ENCODE results near the gene ABR. TPM values are rescaled to one million over a fixed set of nuclear protein-coding genes. Genes with fewer than 3 reads are reported as not detected.

The ABR gene
- total and polyA plus RNA-seq, 5 donors from 2014 or later = 13.2 to 116 (median 18.3) TPM

DNA sequence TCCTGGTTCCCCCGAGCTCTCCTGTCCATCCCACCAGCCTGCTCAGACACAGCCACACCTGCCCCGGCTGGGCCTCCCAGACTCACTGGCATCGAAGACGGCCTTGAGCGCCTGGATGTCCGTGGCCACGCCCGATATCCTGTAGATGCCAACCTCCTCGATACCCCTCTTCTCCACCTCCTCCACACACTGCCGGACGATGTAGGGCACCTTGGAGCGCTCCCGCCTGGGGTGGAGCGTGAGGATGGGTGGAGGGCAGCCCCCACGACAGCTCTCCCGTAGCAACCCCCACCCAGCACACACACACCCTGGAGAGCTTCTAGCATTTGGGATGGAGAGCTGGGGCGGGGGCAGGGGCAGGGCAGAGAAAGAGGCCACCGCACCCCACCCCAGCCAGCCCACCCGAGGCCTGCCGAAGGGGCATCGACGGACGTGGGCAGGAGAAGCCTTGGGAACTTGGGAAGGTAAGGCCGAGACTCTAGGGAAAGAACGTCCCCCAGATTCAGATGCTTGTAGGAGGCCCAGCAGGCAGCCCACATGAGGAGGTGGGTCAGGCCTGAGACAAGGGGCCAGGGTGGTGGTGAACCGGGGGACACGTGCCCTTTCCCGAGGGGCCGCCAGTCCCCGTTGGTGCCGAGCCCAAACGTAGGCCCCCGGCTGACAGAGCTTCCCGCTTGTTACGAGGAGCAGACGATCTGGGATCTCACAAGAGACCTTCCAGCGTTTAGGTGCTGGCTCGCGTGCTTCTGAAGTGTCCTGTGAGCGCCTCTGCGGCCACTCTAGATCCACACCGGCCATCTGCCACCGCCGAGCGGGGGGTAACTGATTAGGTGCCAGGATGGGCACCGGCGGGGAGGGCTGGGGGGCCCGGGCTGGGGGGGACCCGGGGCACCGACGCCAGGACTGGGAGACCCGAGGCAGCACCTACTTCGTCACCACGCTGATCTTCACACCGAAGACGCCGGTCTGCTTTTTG is 167.7 kb downstream of the ABR start:
- H3K9me3 ChIP-seq (ENCODE audit: control insufficient read depth in 2 of 2, low read length in 2 of 2) = no peaks in the 10 kb centered on the region
- DNase-seq = no peak
- H3K4me3 ChIP-seq (ENCODE audit: low read depth, low read length) = no peak overlapping the region
- H3K9me3 Mint-ChIP-seq = no peaks in the 10 kb centered on the region
- peaks cover 38% of the 10 kb centered on the region for H3K36me3 ChIP-seq (ENCODE audit: control insufficient read depth, insufficient read depth, low read length)
- no peaks in the 10 kb centered on the region for H3K27me3 Mint-ChIP-seq
- no peaks in the 10 kb centered on the region for H3K27me3 ChIP-seq (ENCODE audit: control insufficient read depth, insufficient read depth, low read length)
- H3K27ac ChIP-seq (ENCODE audit: insufficient read depth, low read length, poor library complexity, severe bottlenecking) = no peak overlapping the region
- ATAC-seq (ENCODE audit: low read depth in 2 of 2) = no peak
- H3K4me1 ChIP-seq (ENCODE audit: control insufficient read depth, insufficient read depth, low read length, poor library complexity, severe bottlenecking) = no peaks in the 10 kb centered on the region
- H3K4me3 Mint-ChIP-seq = no peak overlapping the region
- no peaks in the 10 kb centered on the region for H3K4me1 Mint-ChIP-seq
- no peak overlapping the region for H3K27ac Mint-ChIP-seq
- H3K36me3 Mint-ChIP-seq = no peaks in the 10 kb centered on the region

DNA sequence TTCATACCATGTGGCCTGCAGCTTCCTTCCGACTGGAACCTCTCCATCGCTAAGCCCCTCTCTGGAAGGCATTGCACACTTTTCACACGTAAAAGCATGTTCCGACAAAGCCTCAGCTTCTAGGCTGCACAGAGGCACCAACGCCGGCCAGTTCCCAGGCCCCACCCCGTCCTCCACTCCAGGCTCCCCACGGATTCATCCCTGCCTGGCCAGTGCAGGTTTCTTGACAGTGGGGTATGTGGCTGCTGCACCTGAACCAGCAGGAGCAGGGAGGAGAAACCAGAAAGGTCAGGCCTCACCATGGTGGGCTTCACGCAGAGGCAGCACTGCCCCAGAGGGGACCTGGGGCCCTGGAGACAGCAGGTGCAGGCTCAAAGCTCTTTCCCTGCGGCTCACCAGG is 168.6 kb downstream of the ABR start:
- no peaks in the 10 kb centered on the region for H3K4me1 Mint-ChIP-seq

DNA sequence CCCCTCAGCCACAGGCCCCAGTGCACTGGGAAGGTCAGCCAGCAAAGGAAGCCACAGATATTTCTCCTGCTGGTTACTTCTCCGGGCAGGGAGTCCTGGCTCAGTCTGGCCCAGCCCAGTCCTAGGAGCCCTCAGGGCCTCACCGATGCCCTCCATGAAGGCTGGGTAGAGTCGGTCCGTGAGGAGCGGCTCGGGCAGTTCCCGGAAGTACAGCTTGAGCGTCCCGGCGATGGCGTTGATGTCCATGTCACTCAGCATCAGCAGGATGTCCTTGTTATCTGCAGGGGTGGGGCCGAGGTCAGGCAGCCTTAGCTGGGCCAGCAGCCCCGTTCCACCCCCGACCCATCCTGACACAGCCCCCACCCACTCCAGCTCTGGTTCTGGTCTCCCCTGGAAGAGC is 169.2 kb downstream of the ABR start:
- Histone ChIP-seq H3K9me3 (ENCODE audit: control insufficient read depth in 2 of 2, low read length in 2 of 2) (no peaks in the 10 kb centered on the region), H3K4me3 (ENCODE audit: low read depth, low read length) (no peak overlapping the region), H3K4me1 (ENCODE audit: control insufficient read depth, insufficient read depth, low read length, poor library complexity, severe bottlenecking) (no peaks in the 10 kb centered on the region), H3K27ac (ENCODE audit: insufficient read depth, low read length, poor library complexity, severe bottlenecking) (no peak overlapping the region), H3K27me3 (ENCODE audit: control insufficient read depth, insufficient read depth, low read length) (no peaks in the 10 kb centered on the region), H3K36me3 (ENCODE audit: control insufficient read depth, insufficient read depth, low read length) (peaks cover 43% of the 10 kb centered on the region)
- H3K4me3 Mint-ChIP-seq = no peak overlapping the region
- no peaks in the 10 kb centered on the region for H3K9me3 Mint-ChIP-seq
- H3K27me3 Mint-ChIP-seq = no peaks in the 10 kb centered on the region
- H3K27ac Mint-ChIP-seq = no peak overlapping the region
- peaks cover under 1% of the 10 kb centered on the region for H3K36me3 Mint-ChIP-seq
- ATAC-seq (ENCODE audit: low read depth in 2 of 2) (no peak), DNase-seq (no peak)
- no peaks in the 10 kb centered on the region for H3K4me1 Mint-ChIP-seq

More for the DNA sequence above, 168.6 kb downstream of the ABR start:
- peaks cover 38% of the 10 kb centered on the region for H3K36me3 ChIP-seq (ENCODE audit: control insufficient read depth, insufficient read depth, low read length)
- ATAC-seq (ENCODE audit: low read depth in 2 of 2) (no peak), DNase-seq (no peak)
- no peaks in the 10 kb centered on the region for H3K9me3 Mint-ChIP-seq
- no peaks in the 10 kb centered on the region for H3K9me3 ChIP-seq (ENCODE audit: control insufficient read depth in 2 of 2, low read length in 2 of 2)
- H3K27me3 Mint-ChIP-seq = no peaks in the 10 kb centered on the region
- no peaks in the 10 kb centered on the region for H3K4me1 ChIP-seq (ENCODE audit: control insufficient read depth, insufficient read depth, low read length, poor library complexity, severe bottlenecking)
- H3K4me3 ChIP-seq (ENCODE audit: low read depth, low read length) = no peak overlapping the region
- H3K27ac ChIP-seq (ENCODE audit: insufficient read depth, low read length, poor library complexity, severe bottlenecking) = no peak overlapping the region
- no peak overlapping the region for H3K4me3 Mint-ChIP-seq
- H3K27me3 ChIP-seq (ENCODE audit: control insufficient read depth, insufficient read depth, low read length) = no peaks in the 10 kb centered on the region
- H3K36me3 Mint-ChIP-seq = no peaks in the 10 kb centered on the region
- no peak overlapping the region for H3K27ac Mint-ChIP-seq

DNA sequence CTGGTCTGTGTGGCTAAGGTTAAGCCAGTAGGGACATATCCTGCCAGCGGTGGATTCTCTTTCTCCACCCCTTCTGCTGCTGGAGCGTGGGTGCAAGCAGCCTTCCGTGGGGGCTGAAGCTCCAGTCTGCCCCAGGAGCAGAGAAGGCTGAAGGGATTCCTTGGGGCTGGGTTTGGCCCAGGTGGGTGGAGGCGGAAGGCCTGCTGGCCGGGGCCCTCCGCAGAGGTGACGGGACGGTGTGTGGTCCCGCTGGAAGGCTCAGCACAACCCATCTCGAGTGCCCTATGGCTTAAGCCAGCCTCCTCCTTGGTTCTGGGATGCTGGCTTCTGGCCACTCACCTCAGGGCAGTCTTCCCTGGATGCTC is 169.7 kb downstream of the ABR start:
- no peak overlapping the region for H3K4me3 Mint-ChIP-seq
- H3K9me3 ChIP-seq (ENCODE audit: control insufficient read depth in 2 of 2, low read length in 2 of 2) = no peaks in the 10 kb centered on the region
- H3K36me3 ChIP-seq (ENCODE audit: control insufficient read depth, insufficient read depth, low read length) = peaks cover 44% of the 10 kb centered on the region
- ATAC-seq (ENCODE audit: low read depth in 2 of 2) = no peak
- H3K4me1 Mint-ChIP-seq = no peaks in the 10 kb centered on the region
- no peak overlapping the region for H3K4me3 ChIP-seq (ENCODE audit: low read depth, low read length)
- no peaks in the 10 kb centered on the region for H3K27me3 ChIP-seq (ENCODE audit: control insufficient read depth, insufficient read depth, low read length)
- peaks cover 5% of the 10 kb centered on the region for H3K36me3 Mint-ChIP-seq
- no peaks in the 10 kb centered on the region for H3K9me3 Mint-ChIP-seq
- no peak for DNase-seq
- H3K27ac Mint-ChIP-seq = no peak overlapping the region
- no peaks in the 10 kb centered on the region for H3K4me1 ChIP-seq (ENCODE audit: control insufficient read depth, insufficient read depth, low read length, poor library complexity, severe bottlenecking)
- H3K27ac ChIP-seq (ENCODE audit: insufficient read depth, low read length, poor library complexity, severe bottlenecking) = no peak overlapping the region
- no peaks in the 10 kb centered on the region for H3K27me3 Mint-ChIP-seq

DNA sequence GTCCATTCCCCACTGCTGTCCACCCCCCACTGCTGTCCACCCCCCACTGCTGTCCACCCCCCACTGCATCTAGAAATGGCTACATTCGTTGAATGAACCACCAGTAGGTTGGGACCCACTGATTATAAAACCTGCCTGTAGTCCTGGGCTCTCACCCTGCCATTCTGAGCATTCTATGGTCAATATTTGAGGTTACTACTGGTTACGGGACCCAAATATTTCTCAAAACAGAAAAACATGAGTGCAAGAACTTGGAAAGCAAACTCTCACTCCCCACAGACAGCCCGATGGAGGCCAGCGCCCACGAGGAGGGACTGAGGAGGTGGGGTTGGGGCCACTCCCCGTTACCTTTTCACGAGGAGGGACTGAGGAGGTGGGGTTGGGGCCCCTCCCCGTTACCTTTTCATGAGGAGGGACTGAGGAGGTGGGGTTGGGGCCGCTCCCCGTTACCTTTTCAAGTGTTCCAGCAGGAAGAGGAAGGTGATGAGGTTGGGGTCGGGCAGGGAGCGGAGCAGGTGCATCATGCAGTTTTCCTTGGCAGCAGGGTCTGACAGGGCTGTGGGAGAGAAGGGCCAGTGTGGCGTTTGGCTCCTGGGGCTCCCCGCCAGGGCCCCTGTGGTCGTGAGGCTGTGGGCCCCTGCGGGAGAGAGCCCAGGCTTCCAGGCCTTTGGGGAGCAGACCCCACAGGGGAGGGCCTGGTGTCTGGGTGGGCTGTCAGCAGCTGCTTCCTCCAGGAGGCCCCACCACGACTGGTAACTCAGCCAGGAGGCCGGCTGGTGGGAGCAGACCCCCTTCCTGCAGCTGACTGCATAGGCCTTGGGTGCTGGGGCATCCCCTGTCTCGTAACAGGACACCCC is 170.3 kb downstream of the ABR start:
- peaks cover 8% of the 10 kb centered on the region for H3K36me3 Mint-ChIP-seq
- H3K36me3 ChIP-seq (ENCODE audit: control insufficient read depth, insufficient read depth, low read length) = peaks cover 48% of the 10 kb centered on the region
- no peak overlapping the region for H3K27ac Mint-ChIP-seq
- H3K4me3 ChIP-seq (ENCODE audit: low read depth, low read length) = no peak overlapping the region
- H3K9me3 ChIP-seq (ENCODE audit: control insufficient read depth in 2 of 2, low read length in 2 of 2) = no peaks in the 10 kb centered on the region
- no peaks in the 10 kb centered on the region for H3K9me3 Mint-ChIP-seq
- H3K27me3 ChIP-seq (ENCODE audit: control insufficient read depth, insufficient read depth, low read length) = no peaks in the 10 kb centered on the region
- H3K27ac ChIP-seq (ENCODE audit: insufficient read depth, low read length, poor library complexity, severe bottlenecking) = no peak overlapping the region
- no peaks in the 10 kb centered on the region for H3K27me3 Mint-ChIP-seq
- H3K4me3 Mint-ChIP-seq = no peak overlapping the region
- ATAC-seq (ENCODE audit: low read depth in 2 of 2) (no peak), DNase-seq (no peak)
- no peaks in the 10 kb centered on the region for H3K4me1 ChIP-seq (ENCODE audit: control insufficient read depth, insufficient read depth, low read length, poor library complexity, severe bottlenecking)
- no peaks in the 10 kb centered on the region for H3K4me1 Mint-ChIP-seq

DNA sequence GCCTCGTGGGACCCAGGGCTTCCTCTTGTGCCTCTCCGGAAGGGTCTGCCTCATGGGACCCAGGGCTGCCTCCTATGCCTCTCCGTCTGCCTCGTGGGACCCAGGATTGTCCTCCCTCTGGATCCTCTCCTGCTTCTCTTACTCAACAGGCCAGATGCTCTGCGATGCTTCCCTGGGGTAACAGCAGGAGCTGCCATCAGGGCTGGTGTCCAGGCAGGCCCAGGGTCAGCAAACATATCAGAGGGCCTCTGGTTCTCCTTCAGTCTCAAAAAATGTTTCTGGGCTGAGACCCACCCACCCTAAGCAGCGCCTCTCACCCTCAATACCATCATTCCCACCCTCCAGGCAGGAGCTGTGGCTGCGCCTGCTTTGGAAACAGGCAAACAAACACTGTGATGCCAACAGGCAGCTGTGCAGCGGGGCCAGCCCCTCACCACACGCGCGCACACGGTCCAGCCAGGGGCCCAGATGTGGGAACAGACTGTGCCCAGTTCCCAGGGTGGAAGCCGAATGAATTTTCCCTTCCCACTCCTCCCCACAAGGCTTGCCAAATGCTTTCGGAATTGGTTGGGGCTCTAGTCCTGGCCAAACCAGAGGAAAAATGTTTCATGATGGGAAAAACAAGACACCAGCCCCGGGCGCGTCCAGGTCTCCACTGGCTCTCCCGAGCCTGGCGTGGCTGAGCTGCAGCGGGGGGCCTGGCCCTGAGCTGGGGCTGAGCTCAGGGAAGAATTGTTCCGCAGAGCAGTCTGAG is 171.6 kb downstream of the ABR start:
- Mint-ChIP-seq H3K4me3 (no peak overlapping the region), H3K4me1 (no peaks in the 10 kb centered on the region), H3K36me3 (peaks cover 11% of the 10 kb centered on the region), H3K27ac (peak overlapping the region in 1 of 3 donors; percentile 97), H3K9me3 (no peaks in the 10 kb centered on the region), H3K27me3 (no peaks in the 10 kb centered on the region)
- H3K27me3 ChIP-seq (ENCODE audit: control insufficient read depth, insufficient read depth, low read length) = no peaks in the 10 kb centered on the region
- H3K27ac ChIP-seq (ENCODE audit: insufficient read depth, low read length, poor library complexity, severe bottlenecking) = no peak overlapping the region
- no peak overlapping the region for H3K4me3 ChIP-seq (ENCODE audit: low read depth, low read length)
- ATAC-seq (ENCODE audit: low read depth in 2 of 2) (no peak), DNase-seq (no peak)
- H3K4me1 ChIP-seq (ENCODE audit: control insufficient read depth, insufficient read depth, low read length, poor library complexity, severe bottlenecking) = no peaks in the 10 kb centered on the region
- no peaks in the 10 kb centered on the region for H3K9me3 ChIP-seq (ENCODE audit: control insufficient read depth in 2 of 2, low read length in 2 of 2)
- peaks cover 56% of the 10 kb centered on the region for H3K36me3 ChIP-seq (ENCODE audit: control insufficient read depth, insufficient read depth, low read length)

GRCh38 chr17:1007310-1008007 is 172.3 kb downstream of the ABR start:
- Histone ChIP-seq H3K36me3 (ENCODE audit: control insufficient read depth, insufficient read depth, low read length) (peaks cover 62% of the 10 kb centered on the region), H3K4me3 (ENCODE audit: low read depth, low read length) (no peak overlapping the region), H3K9me3 (ENCODE audit: control insufficient read depth in 2 of 2, low read length in 2 of 2) (no peaks in the 10 kb centered on the region), H3K4me1 (ENCODE audit: control insufficient read depth, insufficient read depth, low read length, poor library complexity, severe bottlenecking) (no peaks in the 10 kb centered on the region), H3K27ac (ENCODE audit: insufficient read depth, low read length, poor library complexity, severe bottlenecking) (no peak overlapping the region), H3K27me3 (ENCODE audit: control insufficient read depth, insufficient read depth, low read length) (no peaks in the 10 kb centered on the region)
- ATAC-seq (ENCODE audit: low read depth in 2 of 2) (no peak), DNase-seq (no peak)
- Mint-ChIP-seq H3K27ac (peak overlapping the region in 1 of 3 donors; percentile 97), H3K9me3 (no peaks in the 10 kb centered on the region), H3K4me3 (no peak overlapping the region), H3K36me3 (peaks cover 14% of the 10 kb centered on the region), H3K27me3 (no peaks in the 10 kb centered on the region), H3K4me1 (no peaks in the 10 kb centered on the region)
